RCC 7860 (cell line): Measurements from ENCODE around the gene TMBIM1.
A peak's percentile ranks its signal among the peaks of the same experiment; 100 is the strongest.

Experiments
- DNase-seq: peaks from one replicate; pipeline ENCODE4 v3.0.0-alpha.2; 2015; ENCODE audit warnings: low spot score
- FAIRE-seq: peaks from 2 replicates; lab custom pipeline; 2012; peaks lifted over from hg19 to GRCh38; lab: Jason Lieb, UNC

TMBIM1 gene

DNA sequence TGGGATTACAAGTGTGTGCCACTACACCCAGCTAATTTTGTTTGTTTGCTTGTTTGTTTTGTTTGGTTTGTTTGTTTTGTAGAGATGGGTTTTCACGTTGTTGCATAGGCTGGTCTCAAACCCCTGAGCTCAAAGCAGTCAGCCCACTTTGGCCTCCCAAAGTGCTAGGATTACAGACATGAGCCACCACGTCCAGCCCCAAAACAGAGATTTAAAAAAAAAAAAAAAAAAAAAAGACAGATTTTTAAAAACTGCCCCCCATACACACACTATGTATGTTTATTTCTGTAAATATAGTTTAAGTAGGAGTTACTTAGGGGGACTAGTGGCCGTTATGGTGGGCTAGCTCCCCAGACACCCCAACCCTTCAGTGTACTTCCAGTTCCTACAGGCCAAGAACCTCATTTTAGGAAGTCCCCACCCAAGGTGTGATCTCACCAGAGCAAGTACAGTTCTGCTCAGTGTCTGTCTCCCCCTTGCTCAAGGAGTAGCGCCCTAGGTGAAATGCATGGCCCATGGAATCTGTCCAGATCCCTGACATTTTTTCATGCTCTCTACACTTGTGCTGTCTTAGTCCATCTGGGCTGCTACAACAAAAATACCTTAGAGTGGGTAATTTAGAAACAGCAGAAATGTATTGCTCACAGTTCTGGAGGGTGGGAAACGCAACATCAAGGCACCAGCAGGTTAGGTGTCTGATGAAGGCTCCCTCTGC is 1.6 kb upstream of the TMBIM1 start:
- no peak for DNase-seq
- FAIRE-seq: no peak

DNA sequence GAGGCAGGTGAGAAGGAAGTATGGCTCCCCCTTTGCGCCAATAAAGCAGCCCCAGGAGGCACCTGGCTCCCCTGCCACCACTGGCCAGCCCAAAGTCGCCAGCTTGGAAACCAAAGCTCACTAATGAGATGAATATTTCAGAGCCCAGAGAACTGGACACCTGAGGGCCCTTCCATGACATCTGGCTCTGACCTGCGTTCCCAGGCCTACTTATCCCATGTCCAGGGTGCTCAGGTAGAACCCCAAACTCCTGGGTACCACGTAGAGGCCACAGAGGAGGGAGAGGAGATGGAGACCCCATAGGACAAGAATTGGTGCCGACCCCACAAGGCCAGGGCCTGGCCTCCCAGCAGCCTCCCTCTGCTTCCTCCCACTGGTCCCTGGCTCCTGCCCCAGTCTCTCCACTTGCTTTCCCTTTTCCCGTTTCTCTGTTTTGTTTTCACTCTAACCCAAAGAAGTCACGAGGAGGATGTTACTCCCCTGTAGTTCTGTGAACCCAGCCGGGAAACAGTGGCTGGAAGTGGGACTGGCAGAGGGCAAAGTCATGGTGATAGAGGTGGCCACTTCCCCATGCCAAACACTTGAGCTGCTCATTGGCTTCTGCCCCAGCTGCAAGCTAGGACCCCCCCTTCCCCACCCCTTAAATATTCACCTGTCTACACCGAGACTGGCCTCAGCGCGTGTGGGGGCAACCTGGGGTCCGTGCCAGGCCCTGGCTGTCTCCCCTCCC is 820 bp downstream of the TMBIM1 start:
- FAIRE-seq (no peak), DNase-seq (no peak)

DNA sequence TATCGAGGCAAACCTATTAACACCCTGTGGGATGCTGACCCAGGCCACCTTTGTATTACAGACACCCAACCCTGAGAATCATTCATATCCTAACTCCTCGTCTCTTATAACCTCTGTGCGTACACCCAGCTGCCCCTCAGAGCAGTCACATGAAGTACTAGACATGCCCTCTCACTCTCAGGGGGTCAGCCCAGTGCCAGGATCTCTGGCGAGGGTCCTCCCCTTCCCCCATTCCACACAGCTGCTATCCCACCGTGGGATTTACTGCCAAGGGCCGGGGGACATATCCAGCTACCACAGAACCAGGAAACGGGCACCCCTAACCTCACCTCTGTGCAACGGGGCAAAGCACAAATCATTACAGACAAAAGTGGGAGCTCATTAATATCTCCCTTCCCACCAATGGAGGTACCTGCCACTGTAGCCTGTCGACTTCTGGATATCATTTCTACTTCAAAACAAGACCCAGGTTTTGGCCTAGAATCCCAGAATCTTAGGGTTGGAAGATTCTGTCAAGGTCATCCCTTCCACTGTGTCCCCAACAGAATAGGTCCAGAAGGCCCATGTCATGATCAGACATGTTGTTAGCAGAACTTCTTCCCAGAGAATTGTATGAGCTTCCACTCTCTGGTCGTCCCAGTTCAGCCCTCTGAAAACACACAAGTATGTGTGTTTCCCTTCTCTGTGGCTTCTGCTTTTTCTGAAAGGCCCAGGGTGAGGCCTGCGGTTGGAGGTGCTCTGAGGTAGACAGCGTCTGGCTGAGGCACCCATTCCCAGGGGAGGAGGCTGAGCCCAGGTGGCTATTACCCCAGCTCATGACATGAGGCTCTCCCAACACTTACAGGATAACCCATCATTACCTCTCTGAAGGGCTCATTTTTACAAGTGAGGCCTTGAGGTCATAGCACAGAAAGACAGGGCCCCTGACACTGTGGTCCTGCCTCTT is 1.7 kb downstream of the TMBIM1 start:
- FAIRE-seq: no peak
- no peak for DNase-seq

- no peak for FAIRE-seq
- no peak for DNase-seq
Measured at GRCh38 chr2:218289639-218290315, 2.5 kb downstream of the TMBIM1 start.

GRCh38 chr2:218286570-218287459 is 5.5 kb downstream of the TMBIM1 start:
- peak; percentile 63 for FAIRE-seq

GRCh38 chr2:218285604-218286003 is 6.7 kb downstream of the TMBIM1 start:
- no peak for DNase-seq

More at GRCh38 chr2:218286570-218287459, 5.5 kb downstream of the TMBIM1 start:
- peak; percentile 84 for DNase-seq

GRCh38 chr2:218284106-218284811 is 8.0 kb downstream of the TMBIM1 start:
- FAIRE-seq (peak; percentile 71), DNase-seq (peak; percentile 81)

More at GRCh38 chr2:218285604-218286003, 6.7 kb downstream of the TMBIM1 start:
- no peak for FAIRE-seq

DNA sequence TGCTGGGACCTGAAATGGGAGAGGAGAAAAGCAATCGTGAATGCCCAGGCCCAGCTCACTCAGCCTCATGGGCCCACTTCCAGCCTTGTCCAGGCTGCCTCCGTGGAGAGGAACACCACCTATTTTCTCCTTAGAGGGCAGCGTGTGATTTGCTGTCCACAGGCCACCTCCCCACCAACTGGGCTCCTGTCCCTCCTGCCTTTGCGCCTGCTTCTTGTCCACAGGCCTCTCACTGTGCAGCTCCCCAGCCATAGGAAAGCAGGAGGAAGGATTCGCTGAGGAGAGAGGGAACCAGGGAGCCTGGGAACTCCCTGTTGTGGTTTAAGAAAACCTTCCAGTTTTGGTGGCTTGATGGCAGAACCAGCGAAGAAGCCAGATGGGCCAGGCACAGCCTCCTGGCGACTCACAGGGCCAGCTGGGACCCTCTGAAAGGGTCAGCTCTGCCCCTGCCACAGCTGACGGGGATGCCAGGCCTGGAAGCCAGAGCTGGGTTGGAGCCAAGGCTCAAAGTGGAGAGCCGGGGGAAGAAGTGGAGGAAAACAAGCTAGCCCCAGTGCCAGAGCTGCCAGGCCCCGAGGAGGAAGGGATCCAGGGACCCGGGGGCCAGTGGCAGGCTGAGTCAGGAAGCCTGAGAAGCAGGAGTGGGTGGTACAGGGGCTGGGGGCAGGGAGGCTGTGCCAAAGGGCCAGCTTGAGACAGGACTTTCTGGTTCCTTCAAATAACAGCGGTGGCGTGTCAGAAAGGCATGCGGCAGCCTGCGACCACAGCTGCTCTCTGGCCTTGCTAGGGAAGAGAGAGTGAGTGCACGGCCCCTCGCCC is 9.9 kb downstream of the TMBIM1 start:
- FAIRE-seq (no peak), DNase-seq (no peak)

- FAIRE-seq (no peak), DNase-seq (no peak)
Measured at GRCh38 chr2:218281449-218281848, 10.9 kb downstream of the TMBIM1 start.

- no peak for DNase-seq
- FAIRE-seq: no peak
Measured at GRCh38 chr2:218280260-218280870, 11.9 kb downstream of the TMBIM1 start.

GRCh38 chr2:218278531-218279360 is 13.6 kb downstream of the TMBIM1 start:
- FAIRE-seq (no peak), DNase-seq (no peak)

- DNase-seq: no peak
- FAIRE-seq: no peak
Measured at GRCh38 chr2:218277921-218278320, 14.4 kb downstream of the TMBIM1 start.

DNA sequence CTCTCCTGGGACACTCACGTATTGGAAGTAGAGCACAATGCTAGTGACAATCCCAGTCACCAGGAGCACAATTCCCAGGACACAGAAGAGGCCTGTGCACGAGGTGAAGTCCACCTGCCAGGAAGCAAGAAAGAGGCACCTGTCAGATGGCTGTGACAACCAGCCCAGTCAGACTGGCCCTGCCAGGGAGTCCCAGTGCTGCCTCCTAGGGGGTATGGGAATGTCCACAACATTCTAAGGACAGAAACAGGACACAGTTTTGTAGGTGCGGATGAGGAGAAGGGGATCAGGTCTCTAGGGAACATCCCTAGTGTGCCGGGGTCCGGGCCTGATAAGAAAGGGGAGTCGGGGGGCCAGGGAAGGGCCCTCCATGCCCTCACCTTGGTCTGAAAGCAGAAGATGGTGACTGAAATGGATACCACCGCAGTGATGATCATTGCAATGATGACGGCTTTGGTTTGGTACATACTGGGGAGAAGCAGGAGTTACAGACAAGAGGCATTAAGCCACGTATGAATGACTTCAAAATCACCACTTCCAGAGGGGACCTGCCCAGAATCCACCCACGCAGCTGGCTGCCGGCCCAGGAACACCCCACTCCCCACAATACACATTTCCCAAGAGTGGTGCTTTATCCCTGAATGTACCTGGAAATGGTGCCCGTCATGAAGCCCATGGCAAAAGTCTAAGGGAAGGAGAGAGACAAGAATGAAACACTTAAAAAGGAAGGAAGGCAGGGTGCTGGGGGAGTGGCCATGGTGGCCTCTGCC is 15.1 kb downstream of the TMBIM1 start:
- DNase-seq (no peak), FAIRE-seq (no peak)

DNA sequence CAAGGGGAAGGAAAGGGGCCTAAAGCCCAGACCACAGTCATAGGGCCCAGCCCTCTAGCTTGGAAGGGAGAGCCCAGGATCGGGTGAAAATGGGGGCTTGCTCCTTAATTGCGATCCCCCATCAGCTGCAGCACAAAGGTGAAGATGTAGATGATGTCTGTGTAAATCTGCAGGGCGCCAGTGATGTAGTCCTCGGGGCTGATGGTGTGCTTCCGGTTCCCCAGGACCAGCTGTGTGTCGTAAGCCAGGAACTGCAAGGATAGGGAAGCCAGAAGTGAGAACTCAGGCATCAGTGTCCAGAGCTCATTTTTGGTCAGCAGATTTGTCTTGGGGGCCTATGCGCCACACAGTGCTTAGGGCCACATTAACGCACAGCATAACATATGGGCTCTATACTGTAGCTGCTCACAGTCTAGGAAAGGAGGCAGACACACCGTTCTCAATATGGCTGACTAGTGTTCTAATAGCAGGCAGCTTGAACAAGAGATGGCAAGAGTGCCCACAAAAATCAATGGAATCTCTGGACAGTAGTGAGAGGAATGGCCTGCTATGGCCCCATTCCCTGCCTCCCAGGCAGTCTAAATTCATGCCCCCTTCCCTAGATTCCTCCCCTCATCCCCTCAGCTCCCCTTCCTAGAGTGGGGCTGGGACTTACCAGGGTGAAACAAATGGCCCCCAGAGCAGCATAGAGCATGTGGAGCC is 16.8 kb downstream of the TMBIM1 start:
- no peak for DNase-seq
- FAIRE-seq: no peak

DNA sequence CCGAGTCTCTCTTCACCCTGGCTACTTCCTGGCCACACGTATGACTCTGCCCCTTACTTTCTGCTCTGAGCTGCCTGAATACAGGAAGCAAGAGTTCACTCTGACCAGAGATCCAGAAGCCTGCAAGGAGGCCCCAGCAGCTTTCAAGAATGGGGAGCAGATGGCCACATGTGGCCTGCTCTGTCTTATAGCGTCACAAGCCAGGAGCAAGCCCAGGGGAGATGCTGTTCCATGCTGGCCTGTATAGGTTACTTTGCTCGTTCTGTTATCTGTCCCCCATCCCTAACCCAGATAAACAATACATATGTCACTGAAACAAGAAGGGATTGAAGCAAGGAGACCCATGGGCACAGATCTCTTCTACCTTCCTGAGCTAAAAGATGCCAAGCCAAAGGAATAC is 17.7 kb downstream of the TMBIM1 start:
- no peak for FAIRE-seq

DNA sequence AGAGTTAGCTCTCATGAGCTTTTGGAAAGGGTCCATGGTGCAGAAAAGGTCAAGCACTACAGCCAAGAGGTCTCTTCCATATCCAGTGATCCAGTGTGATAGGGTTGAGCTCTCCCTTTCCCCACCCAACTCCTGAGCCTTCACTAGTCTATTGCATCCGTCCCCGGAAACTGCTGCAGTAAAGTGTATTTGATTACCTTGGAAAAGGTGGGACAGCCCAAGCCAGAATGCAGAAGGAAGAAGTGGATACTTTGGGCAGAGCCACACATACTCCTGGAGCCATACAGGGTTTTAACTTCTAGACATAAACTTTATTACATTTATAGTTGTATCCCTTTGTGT is 18.4 kb downstream of the TMBIM1 start:
- FAIRE-seq (no peak), DNase-seq (no peak)

More for the DNA sequence above, 17.7 kb downstream of the TMBIM1 start:
- no peak for DNase-seq
